Stimulated activated naive CD8-positive, alpha-beta T cell treated with anti-CD3 and anti-CD28 coated beads, Interleukin-15, Interleukin-2, amounts not matched to agents 100 ng/mL and 50 ng/mL, for 24 hours (primary cell): Measurements from ENCODE around the gene TCF23.

ENCODE experiments used
- H3K27ac Mint-ChIP-seq: one replicate; pipeline ENCODE4 v1.8.0; 2021; ENCODE audit warnings: mild to moderate bottlenecking, mixed read lengths
- H3K27me3 Mint-ChIP-seq: one replicate; pipeline ENCODE4 v1.8.0; 2021; ENCODE audit warnings: mixed read lengths
- H3K36me3 Mint-ChIP-seq: one replicate; pipeline ENCODE4 v1.8.0; 2021; ENCODE audit warnings: low read depth, mixed read lengths
- H3K4me1 Mint-ChIP-seq: one replicate; pipeline ENCODE4 v1.8.0; 2021; ENCODE audit warnings: low read depth, mixed read lengths
- H3K4me3 Mint-ChIP-seq: one replicate; pipeline ENCODE4 v1.8.0; 2021; ENCODE audit warnings: mild to moderate bottlenecking, mixed read lengths
- H3K9me3 Mint-ChIP-seq: one replicate; pipeline ENCODE4 v1.8.0; 2021; ENCODE audit warnings: mixed read lengths

Gene TCF23

DNA sequence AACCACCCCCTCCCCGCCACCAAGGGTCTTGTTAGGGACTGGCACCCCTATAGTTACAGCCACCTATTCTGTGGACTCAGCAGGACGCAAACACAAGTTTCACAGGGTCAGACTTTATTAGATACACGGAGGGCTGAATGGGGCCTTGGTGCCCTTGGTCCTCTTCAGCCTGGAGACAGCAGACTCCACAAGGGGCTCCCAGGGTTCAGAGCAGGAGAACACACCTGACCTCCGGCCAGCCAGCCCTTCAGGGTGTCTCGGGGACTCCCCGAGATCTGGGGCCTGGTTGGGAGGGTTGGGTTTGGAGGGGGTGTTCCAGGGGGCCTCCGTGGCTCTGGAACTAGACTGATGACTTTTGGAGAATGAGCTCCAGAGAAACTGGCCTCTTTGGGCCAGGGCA, 12.1 kb upstream of the TCF23 start:
- peaks cover 15% of the 10 kb centered on the region for H3K36me3 Mint-ChIP-seq
- H3K4me3 Mint-ChIP-seq: no peak overlapping the region
- no peaks in the 10 kb centered on the region for H3K9me3 Mint-ChIP-seq
- no peak overlapping the region for H3K27ac Mint-ChIP-seq
- H3K4me1 Mint-ChIP-seq: peaks cover 25% of the 10 kb centered on the region
- H3K27me3 Mint-ChIP-seq: no peaks in the 10 kb centered on the region

DNA sequence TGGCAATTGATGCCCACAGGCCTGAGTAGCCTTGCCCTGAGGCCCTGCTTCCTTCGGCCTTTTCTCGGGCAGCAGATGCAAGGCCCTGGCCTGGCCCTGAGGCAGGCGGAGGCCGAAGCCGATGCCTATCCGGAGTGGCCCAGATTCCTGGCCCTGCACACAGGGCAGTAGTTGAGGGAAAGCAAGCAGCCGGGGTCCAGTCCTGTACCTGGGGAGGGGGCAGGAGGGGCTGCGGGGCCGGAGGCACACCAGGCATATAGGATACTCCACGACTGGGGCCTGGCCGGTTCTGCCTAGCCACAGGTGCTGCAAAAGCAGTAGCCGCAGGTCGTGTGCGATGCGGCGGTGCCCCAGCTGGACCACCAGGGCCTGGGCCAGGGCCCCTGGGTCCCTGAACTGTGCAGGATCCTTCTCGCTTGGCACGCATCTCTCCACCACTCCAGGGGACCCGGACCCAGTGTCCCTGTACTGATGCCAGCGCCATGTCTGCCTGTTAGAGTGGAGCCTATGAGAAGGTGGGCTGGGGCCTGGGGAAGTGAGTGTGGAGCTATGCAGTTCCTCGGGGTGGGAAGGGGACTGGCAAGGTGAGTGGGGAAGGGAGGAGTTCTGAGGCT, 11.4 kb upstream of the TCF23 start:
- Mint-ChIP-seq H3K4me3 (no peak overlapping the region), H3K27ac (no peak overlapping the region), H3K36me3 (peaks cover 12% of the 10 kb centered on the region), H3K4me1 (peaks cover 24% of the 10 kb centered on the region), H3K27me3 (no peaks in the 10 kb centered on the region), H3K9me3 (no peaks in the 10 kb centered on the region)

DNA sequence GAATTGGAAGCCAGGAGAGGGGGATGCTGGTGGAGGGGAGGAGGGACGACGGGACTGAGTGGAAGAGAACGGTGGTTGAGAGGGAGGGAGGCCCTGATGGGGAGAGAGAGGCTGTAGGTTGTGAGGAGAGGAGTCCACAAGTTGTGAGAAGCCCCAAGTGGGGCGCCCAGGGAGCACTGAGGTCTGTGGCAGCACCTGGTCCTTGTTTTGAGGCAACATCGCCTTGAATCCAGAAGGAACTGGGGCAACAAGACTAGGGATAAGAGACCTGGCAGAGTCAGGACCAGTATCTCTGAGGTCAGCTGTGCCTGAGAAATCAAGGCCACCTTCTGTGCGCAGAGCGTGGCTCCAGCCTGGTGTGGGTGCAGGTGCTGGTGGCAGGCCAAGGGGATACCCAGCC, 10.7 kb upstream of the TCF23 start:
- Mint-ChIP-seq H3K4me3 (no peak overlapping the region), H3K9me3 (no peaks in the 10 kb centered on the region), H3K4me1 (peaks cover 17% of the 10 kb centered on the region), H3K27me3 (peaks cover 2% of the 10 kb centered on the region), H3K27ac (no peak overlapping the region), H3K36me3 (peaks cover 7% of the 10 kb centered on the region)

DNA sequence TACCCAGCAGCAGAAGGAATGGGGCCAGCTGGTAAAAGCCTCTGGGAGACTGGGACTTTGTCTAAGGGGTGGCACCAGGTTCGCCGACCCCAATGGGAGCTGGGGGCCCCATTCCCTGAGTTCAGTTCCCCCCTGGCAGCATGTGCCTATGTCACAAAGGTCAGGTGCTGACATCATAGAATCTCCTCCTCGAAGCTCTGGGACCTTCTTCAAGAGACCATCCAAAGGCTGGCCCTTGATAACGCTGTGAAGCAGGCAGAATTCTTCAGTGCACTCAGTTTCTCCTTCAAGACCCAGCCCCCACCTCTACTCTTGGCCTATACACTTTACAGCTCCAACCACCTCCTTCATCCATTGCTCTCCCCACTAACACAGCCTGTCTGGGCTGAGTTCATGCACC, 9.5 kb upstream of the TCF23 start, which contains the start of gene PRR30:
Gene PRR30 (minus strand): TSS at position 101 of the 400 bp plus-strand sequence. CDS start 1,081 bp downstream, outside the sequence.
- H3K4me1 Mint-ChIP-seq: peaks cover 10% of the 10 kb centered on the region
- no peak within 1 kb of the TSS for H3K4me3 Mint-ChIP-seq
- H3K9me3 Mint-ChIP-seq: no peaks in the 10 kb centered on the region
- no peak within 1 kb of the TSS for H3K27ac Mint-ChIP-seq
- no peaks in the 10 kb centered on the region for H3K36me3 Mint-ChIP-seq
- peaks cover 7% of the 10 kb centered on the region for H3K27me3 Mint-ChIP-seq

DNA sequence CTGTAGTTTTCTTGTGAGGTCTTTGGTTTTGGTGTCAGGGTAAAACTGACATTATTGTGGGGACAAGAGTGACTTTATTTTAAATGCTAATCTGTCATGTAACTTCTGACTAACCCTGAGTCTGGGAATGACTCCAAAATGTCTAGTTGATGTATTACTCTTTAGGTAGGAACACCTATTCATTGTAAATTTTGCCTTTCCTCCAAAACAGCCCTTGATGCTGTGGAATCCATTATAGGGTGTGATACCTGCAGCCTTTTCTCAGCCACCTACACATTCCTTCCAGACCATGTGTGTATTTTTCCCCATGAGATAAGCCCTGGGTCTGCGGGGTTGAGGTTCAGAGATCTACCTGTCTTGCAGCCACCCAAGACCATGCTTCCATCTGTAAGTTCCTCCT, 5.5 kb upstream of the TCF23 start:
- Mint-ChIP-seq H3K27ac (no peak overlapping the region), H3K9me3 (no peaks in the 10 kb centered on the region), H3K4me3 (no peak overlapping the region), H3K36me3 (no peaks in the 10 kb centered on the region), H3K27me3 (peaks cover 8% of the 10 kb centered on the region), H3K4me1 (no peaks in the 10 kb centered on the region)

DNA sequence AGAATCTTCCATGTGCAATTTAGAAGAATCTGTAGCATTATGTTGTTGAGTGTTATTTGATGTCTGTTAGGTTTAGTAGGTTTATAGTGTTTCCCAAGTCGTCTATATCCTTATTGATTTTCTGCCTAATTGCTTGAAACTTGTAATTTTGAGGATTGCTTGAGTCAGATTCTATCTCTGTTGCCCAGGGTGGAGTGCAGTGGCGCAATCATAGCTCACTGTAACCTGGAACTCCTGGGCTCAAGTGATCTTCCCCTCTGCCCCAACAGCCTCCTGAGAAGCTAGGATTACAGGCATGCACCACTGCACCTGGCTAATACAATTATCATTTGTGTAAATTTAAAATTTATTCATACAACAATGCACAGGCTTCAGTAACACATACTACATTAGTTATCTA, 3.1 kb upstream of the TCF23 start:
- Mint-ChIP-seq H3K27ac (no peak overlapping the region), H3K36me3 (no peaks in the 10 kb centered on the region), H3K27me3 (peaks cover 11% of the 10 kb centered on the region), H3K4me3 (no peak overlapping the region), H3K9me3 (no peaks in the 10 kb centered on the region), H3K4me1 (no peaks in the 10 kb centered on the region)

DNA sequence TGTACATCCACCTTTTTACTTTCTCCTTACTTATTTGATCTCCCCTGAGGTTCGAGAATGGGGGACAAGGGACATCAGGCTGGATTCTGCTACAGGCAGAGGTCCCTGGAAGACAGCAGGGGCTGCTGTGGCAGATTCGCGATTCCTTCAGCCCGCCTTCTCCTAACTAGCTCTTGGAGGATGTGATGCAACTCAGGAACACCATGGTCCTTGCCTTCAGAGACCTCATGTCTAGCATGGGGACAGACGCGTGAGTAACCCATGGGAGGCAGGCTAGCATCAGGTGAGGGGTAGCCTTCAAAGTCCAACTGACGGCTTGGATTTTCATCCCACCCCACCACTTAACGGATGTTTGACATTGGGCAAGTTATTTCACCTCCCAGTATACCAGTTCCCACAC, 869 bp upstream of the TCF23 start:
- no peaks in the 10 kb centered on the region for H3K4me1 Mint-ChIP-seq
- no peaks in the 10 kb centered on the region for H3K9me3 Mint-ChIP-seq
- H3K36me3 Mint-ChIP-seq: no peaks in the 10 kb centered on the region
- H3K4me3 Mint-ChIP-seq: no peak overlapping the region
- no peak overlapping the region for H3K27ac Mint-ChIP-seq
- peaks cover 11% of the 10 kb centered on the region for H3K27me3 Mint-ChIP-seq

DNA sequence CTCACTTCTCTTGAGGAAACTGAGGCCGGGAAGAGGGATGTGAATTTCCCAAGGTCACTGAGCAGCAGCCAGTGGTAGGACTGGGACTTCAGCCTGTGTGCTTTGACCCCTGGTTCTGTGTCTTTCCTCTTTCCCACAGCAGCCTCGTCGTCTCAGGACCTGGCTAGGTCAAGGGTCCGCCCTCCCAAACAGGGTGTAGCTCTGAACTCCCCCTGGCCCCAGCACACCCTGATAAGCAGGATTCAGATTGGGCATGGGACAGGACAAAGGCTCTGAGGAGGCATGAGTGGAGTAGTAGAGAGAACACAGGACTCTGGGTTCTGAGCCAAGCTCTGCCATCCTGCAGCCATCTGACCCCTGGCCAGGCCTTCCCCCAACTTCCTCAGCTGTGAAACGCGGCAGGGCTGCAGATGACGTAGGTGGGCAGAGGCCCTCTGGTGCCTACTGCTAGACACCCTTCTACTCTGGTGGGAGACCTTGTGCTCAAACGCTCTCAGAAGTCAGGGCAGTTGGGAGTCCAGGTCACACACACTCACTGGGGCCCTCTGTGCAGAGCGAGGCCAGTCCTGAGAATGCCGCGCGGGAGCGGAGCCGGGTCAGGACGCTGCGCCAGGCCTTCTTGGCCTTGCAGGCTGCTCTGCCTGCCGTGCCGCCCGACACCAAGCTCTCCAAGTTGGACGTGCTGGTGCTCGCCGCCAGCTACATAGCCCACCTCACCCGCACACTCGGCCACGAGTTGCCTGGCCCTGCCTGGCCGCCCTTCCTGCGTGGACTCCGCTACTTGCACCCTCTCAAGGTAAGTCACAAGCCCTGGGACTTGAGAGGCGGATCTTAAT, 984 bp downstream of the TCF23 start:
- Mint-ChIP-seq H3K27ac (no peak overlapping the region), H3K4me3 (no peak overlapping the region), H3K4me1 (no peaks in the 10 kb centered on the region), H3K27me3 (peaks cover 4% of the 10 kb centered on the region), H3K36me3 (no peaks in the 10 kb centered on the region), H3K9me3 (no peaks in the 10 kb centered on the region)

DNA sequence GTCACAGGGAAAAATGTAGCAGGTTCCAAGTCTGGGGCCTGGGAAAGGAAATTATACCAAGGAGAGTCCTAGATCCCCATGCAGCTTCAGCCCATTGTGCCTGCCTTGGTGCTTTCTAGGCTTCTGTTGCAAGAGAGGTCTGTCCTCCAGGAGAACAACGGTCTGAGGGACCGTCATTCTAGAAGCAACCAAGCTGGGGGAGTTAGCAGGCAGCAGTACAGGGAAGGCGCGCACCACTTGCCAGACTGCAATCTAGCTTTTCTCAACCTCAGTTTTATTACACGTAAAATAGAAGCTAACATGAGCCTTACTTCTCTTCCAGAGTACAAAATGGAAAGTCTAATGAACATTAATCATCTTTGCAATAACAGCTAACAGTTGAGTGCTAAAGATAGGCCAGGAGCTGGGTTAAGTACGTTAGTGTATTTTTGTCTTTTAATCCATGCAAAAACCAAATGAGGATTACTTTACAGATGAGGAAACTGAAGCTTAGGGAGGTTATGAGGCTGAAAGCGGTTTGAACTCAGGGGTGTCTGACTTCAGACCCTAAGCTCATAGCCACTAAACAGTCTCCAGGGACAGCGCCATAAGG, 1.9 kb downstream of the TCF23 start:
- Mint-ChIP-seq H3K9me3 (no peaks in the 10 kb centered on the region), H3K27me3 (peaks cover 4% of the 10 kb centered on the region), H3K4me1 (no peaks in the 10 kb centered on the region), H3K27ac (no peak overlapping the region), H3K36me3 (no peaks in the 10 kb centered on the region), H3K4me3 (no peak overlapping the region)

DNA sequence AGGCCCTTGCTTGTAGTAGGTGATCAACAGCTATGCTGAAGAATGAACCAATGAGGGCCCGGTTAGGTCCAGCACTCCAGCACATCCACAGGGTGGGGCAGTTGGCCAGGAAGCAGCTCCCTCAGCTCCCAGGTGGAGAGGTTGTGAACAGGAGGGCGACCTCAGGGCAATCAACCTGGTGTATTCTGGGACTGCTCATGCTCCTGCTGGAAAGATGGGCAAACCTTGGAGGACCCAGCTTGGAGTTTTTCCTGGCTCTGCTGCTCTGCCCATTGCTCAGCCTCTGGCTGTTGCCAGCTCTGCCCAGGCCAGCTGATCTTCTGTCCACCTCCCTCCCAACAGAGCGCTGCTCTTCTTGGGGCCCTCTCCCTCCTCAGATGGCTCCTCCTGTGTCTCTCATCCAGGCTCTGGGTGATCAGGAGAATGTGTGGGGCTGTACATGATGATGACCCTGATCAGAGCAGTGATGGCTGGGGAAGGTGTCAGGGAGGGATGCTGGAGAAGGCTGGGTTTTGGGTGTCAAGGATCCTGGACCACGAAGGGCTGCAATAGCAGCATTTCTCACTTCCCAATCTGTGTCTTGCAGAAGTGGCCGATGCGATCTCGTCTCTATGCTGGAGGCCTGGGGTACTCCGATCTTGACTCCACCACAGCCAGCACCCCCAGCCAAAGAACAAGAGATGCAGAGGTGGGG, 3.4 kb downstream of the TCF23 start:
- Mint-ChIP-seq H3K27me3 (peaks cover 4% of the 10 kb centered on the region), H3K36me3 (no peaks in the 10 kb centered on the region), H3K27ac (no peak overlapping the region), H3K4me3 (no peak overlapping the region), H3K9me3 (no peaks in the 10 kb centered on the region), H3K4me1 (no peaks in the 10 kb centered on the region)

DNA sequence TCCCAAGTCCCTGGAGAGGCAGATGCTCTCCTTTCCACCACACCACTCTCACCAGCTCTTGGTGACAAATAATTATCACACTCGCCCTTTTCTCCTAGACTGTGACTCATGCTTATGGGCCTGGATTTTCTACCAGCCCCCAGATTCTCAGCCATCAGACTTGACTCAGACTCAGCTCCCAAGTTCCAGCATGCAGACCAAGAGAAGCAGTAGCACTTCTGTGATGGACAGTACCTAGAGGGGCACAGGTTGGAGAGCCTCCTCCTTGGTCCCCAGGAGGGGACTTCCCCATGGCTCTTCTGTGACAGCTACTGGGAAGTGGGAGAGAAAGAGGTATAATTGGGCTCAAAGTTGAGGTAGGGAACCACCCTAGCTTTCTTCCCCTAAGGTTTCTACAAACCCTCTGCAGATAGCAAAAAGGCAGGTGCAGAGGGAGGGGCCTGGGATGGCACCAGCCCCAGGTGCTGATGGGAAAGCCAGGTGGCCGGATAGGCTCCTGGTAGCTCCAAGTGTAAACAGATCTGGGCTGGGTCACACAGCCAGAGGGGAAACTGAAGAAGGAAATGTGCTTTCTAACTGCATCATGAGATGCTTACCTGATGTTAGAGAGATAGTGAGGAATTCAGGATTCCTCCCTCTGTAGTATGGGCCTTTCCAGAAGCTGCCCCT, 4.1 kb downstream of the TCF23 start:
- H3K36me3 Mint-ChIP-seq: no peaks in the 10 kb centered on the region
- H3K4me3 Mint-ChIP-seq: no peak overlapping the region
- H3K4me1 Mint-ChIP-seq: no peaks in the 10 kb centered on the region
- H3K27me3 Mint-ChIP-seq: peaks cover 4% of the 10 kb centered on the region
- no peak overlapping the region for H3K27ac Mint-ChIP-seq
- no peaks in the 10 kb centered on the region for H3K9me3 Mint-ChIP-seq

DNA sequence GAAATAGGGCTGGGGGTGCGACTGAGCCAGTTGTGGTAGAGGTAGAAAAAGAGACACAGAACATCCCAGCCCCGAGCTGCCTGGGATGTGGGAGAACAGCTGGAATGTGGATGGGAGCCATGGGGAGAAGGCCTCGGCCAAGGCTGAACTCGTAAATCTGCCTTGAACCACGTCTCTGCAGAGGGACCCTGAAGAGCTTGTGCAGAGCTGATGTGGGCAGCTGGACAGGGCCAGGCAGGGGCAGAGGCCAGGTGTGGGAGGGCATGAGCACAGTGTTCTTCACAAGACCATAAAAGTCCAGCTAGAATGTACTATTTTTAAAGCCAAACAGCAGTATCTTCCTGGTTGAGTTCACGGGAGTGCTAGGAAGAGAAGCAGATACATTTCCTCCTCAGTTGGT, 5.7 kb downstream of the TCF23 start:
- H3K27me3 Mint-ChIP-seq: no peaks in the 10 kb centered on the region
- H3K9me3 Mint-ChIP-seq: no peaks in the 10 kb centered on the region
- H3K4me3 Mint-ChIP-seq: no peak overlapping the region
- no peaks in the 10 kb centered on the region for H3K36me3 Mint-ChIP-seq
- no peaks in the 10 kb centered on the region for H3K4me1 Mint-ChIP-seq
- H3K27ac Mint-ChIP-seq: no peak overlapping the region

DNA sequence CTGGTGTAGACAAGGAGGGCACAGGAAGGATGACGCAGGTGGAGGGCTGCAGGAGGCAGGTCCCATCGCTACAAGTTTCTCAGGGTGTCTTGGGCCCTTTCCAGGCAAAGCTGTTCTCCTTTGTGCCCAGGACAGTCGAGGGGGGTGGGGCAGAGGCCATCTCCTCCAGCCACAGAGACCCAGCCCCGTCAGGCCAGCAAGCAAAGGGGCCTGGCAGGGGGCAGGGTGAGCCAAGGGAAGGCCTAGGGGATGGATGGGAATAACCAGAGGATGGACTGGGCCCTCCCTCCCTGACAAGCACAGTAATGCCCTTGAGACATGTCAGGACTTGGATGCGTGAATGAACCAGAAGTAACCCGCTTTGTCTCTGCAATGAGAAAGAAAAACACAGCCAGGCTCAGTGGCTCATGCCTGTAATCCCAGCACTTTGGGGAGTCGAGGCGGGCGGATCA, 6.3 kb downstream of the TCF23 start:
- H3K4me3 Mint-ChIP-seq: no peak overlapping the region
- H3K27me3 Mint-ChIP-seq: no peaks in the 10 kb centered on the region
- H3K9me3 Mint-ChIP-seq: no peaks in the 10 kb centered on the region

DNA sequence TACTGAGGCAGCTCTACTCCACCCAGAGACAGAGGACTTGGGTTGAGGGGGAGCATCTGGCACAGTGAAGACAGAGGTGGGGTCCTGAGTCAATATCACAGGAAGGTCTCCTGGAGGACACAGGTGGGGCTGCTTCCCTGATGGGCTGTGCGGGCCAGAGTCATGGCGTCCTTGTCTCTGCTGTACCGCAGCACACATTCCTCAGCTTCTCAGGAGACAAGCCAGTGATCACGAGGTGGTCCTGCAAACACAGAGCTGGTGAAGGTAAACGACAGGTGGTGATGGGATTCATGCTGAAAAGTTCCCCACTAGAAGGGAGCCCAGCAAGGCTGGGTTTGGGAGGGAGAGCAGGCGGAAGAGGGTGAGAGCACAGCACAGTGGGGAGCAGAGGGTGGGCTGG, 9.7 kb downstream of the TCF23 start:
- Mint-ChIP-seq H3K36me3 (no peaks in the 10 kb centered on the region), H3K27me3 (no peaks in the 10 kb centered on the region), H3K4me1 (no peaks in the 10 kb centered on the region), H3K4me3 (no peak overlapping the region), H3K27ac (no peak overlapping the region), H3K9me3 (no peaks in the 10 kb centered on the region)

More for the DNA sequence above, 6.3 kb downstream of the TCF23 start:
- H3K4me1 Mint-ChIP-seq: no peaks in the 10 kb centered on the region
- H3K27ac Mint-ChIP-seq: no peak overlapping the region
- no peaks in the 10 kb centered on the region for H3K36me3 Mint-ChIP-seq
